Measurements from ENCODE around the gene CAPG. TPM values are rescaled to one million over a fixed set of nuclear protein-coding genes. Genes with fewer than 3 reads are reported as not detected.
A peak's percentile ranks its signal among the peaks of the same experiment; 100 is the strongest.

CAPG gene
- total and polyA plus RNA-seq, 9 of the 15 experiments (the other 6 are each of a cell fraction or from before 2014, with no cell fraction given) = 10.6 to 90.4 (median 56.0) TPM

DNA sequence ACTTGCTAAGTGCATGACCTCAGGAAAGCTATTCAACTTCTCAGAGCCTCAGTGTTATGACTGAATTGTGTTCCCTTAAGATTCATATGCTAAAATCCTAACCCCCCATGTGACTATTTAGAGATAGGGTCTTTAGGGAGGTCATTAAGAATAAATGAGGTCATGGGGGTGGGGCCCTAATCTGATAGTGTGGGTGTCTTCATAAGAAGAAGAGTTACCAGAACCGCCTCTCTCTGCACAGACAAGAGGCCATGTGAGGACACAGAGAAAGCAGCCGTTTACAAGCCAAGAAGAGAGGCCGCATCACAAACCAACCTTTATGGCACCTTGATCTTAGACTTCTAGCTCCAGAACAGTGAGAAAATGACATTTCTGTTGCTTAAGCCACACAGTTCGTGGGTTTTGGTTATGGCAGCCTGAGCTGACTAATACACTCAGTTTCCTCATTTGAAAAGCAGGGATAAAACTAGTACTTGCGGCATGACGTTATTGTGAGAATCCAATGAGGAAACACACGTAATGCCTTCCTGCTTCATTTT lies 18.2 kb upstream of the CAPG start (continued):
- 0 out of 4 replicates have a peak, but pooled peaks of 1 of the 2 experiments have one; percentile 3 for TF ChIP-seq RCOR1 (IDR thresholded peaks at IDR 0.05; ENCODE audit: borderline replicate concordance in 1 of 2, low read depth in 2 of 2, low read length in 2 of 2)
- TF ChIP-seq DACH1 (IDR thresholded peaks at IDR 0.05; ENCODE audit: partially characterized antibody) = peak; percentile 26
- TF ChIP-seq, protein P1, sequence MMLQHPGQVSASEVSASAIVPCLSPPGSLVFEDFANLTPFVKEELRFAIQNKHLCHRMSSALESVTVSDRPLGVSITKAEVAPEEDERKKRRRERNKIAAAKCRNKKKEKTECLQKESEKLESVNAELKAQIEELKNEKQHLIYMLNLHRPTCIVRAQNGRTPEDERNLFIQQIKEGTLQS (IDR thresholded peaks at IDR 0.05) = peak; percentile 54; the same call in 1 of the 2 replicates
- TF ChIP-seq, protein P1 (CRISPR knock-in tag; conservative IDR thresholded peaks at IDR 0.05) = no peak
- peak; percentile 55 for TF ChIP-seq RBBP5 (IDR thresholded peaks at IDR 0.05; ENCODE audit: borderline replicate concordance, insufficient read depth, low read length, poor library complexity, severe bottlenecking)
- TF ChIP-seq ZNF707 (CRISPR knock-in tag; conservative IDR thresholded peaks at IDR 0.05) = no peak
- TF ChIP-seq EP300 (IDR thresholded peaks at IDR 0.05; ENCODE audit: low read length) = 0 out of 2 replicates have a peak, but pooled peaks have one; percentile 3
- no peak for TF ChIP-seq POLR2AphosphoS5 (IDR thresholded peaks at IDR 0.05; ENCODE audit: control insufficient read depth, insufficient read depth, low read depth, low read length)
- TF ChIP-seq, protein P2, sequence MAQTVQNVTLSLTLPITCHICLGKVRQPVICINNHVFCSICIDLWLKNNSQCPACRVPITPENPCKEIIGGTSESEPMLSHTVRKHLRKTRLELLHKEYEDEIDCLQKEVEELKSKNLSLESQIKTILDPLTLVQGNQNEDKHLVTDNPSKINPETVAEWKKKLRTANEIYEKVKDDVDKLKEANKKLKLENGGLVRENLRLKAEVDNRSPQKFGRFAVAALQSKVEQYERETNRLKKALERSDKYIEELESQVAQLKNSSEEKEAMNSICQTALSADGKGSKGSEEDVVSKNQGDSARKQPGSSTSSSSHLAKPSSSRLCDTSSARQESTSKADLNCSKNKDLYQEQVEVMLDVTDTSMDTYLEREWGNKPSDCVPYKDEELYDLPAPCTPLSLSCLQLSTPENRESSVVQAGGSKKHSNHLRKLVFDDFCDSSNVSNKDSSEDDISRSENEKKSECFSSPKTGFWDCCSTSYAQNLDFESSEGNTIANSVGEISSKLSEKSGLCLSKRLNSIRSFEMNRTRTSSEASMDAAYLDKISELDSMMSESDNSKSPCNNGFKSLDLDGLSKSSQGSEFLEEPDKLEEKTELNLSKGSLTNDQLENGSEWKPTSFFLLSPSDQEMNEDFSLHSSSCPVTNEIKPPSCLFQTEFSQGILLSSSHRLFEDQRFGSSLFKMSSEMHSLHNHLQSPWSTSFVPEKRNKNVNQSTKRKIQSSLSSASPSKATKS (CRISPR knock-in tag; IDR thresholded peaks at IDR 0.05) = no peak
- peak; percentile 47 for TF ChIP-seq EGR1 (conservative IDR thresholded peaks at IDR 0.05)
- TF ChIP-seq SMAD4 (CRISPR knock-in tag; conservative IDR thresholded peaks at IDR 0.05) = 0 out of 2 replicates have a peak, but pooled peaks have one; percentile 15
- TF ChIP-seq ATF7 (IDR thresholded peaks at IDR 0.05) = peak; percentile 91
- TF ChIP-seq NR2C2 (CRISPR knock-in tag; IDR thresholded peaks at IDR 0.05) = no peak
- TF ChIP-seq NR2C2 (tag; IDR thresholded peaks at IDR 0.05) = peak; percentile 69
- 0 out of 2 replicates have a peak, but pooled peaks have one; percentile 35 for TF ChIP-seq PTTG1 (tag; IDR thresholded peaks at IDR 0.05; ENCODE audit: low read depth)
- peak; percentile 35; the same call in 1 of the 2 replicates for TF ChIP-seq MECOM (CRISPR knock-in tag; IDR thresholded peaks at IDR 0.05)
- TF ChIP-seq LEF1 (IDR thresholded peaks at IDR 0.05) = peak; percentile 63; the same call in 1 of the 2 replicates
- TF ChIP-seq DPF2 (IDR thresholded peaks at IDR 0.05) = peak; percentile 67
- TF ChIP-seq BRD9 (IDR thresholded peaks at IDR 0.05; ENCODE audit: low read depth, partially characterized antibody) = peak; percentile 7
- TF ChIP-seq, protein P3, sequence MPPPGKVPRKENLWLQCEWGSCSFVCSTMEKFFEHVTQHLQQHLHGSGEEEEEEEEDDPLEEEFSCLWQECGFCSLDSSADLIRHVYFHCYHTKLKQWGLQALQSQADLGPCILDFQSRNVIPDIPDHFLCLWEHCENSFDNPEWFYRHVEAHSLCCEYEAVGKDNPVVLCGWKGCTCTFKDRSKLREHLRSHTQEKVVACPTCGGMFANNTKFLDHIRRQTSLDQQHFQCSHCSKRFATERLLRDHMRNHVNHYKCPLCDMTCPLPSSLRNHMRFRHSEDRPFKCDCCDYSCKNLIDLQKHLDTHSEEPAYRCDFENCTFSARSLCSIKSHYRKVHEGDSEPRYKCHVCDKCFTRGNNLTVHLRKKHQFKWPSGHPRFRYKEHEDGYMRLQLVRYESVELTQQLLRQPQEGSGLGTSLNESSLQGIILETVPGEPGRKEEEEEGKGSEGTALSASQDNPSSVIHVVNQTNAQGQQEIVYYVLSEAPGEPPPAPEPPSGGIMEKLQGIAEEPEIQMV (tag; conservative IDR thresholded peaks at IDR 0.05; ENCODE audit: low read depth) = no peak
- TF ChIP-seq ZFX (CRISPR knock-in tag; IDR thresholded peaks at IDR 0.05) = peak; percentile 32; the same call in 1 of the 2 replicates
- TF ChIP-seq KLF1 (tag; IDR thresholded peaks at IDR 0.05) = 0 out of 2 replicates have a peak, but pooled peaks have one; percentile 50
- TF ChIP-seq JUND (IDR thresholded peaks at IDR 0.05; ENCODE audit: borderline replicate concordance, low read depth, low read length) = peak; percentile 65; the same call in 1 of the 2 replicates
- TF ChIP-seq JUND (tag; IDR thresholded peaks at IDR 0.05; ENCODE audit: borderline replicate concordance, low read depth, low read length) = peak; percentile 48; the same call in 2 of the 3 replicates
- TF ChIP-seq L3MBTL2 (IDR thresholded peaks at IDR 0.05) = peak; percentile 51; the same call in 1 of the 2 replicates
